ENCODE results near the gene CHMP4B.

Gene CHMP4B

GRCh38 chr20:33843050-33843449 is 31.9 kb downstream of the CHMP4B start:
- Histone ChIP-seq H3K36me3 (ENCODE audit: insufficient read depth, low read length) (no peaks in the 10 kb centered on the region), H3K27me3 (ENCODE audit: control insufficient read depth in 1 of 2, insufficient read depth in 2 of 2, low read length in 2 of 2) (no peaks in the 10 kb centered on the region), H3K4me3 (ENCODE audit: low read depth in 1 of 2, low read length in 2 of 2) (no peak overlapping the region), H3K27ac (ENCODE audit: low read depth, low read length) (no peak overlapping the region), H3K9ac (ENCODE audit: low read length) (no peak overlapping the region), H3K4me1 (ENCODE audit: insufficient read depth, low read length) (peaks cover 79% of the 10 kb centered on the region), H3K9me3 (ENCODE audit: low read length) (no peaks in the 10 kb centered on the region)

DNA sequence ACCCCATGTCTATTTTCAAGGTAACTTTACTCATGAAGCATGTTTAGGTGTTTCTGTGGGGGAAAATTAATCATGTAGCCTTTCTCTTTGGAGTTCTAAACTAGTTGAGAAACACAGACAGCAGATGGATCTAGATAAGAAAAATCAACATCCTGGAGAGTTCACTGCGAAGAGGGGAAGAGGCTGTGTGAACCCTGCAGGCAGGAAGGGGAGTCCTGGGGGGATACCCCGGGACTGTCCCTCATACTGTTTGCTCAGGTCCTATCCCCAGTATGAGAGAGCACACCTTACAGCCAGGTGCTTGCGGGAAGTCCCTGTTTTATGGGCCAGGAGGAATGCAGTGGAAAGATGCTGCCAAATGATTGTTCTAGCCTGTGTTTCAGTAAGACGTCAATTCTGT is 32.7 kb downstream of the CHMP4B start:
- Histone ChIP-seq H3K27me3 (ENCODE audit: control insufficient read depth in 1 of 2, insufficient read depth in 2 of 2, low read length in 2 of 2) (no peaks in the 10 kb centered on the region), H3K9me3 (ENCODE audit: low read length) (no peaks in the 10 kb centered on the region), H3K4me3 (ENCODE audit: low read depth in 1 of 2, low read length in 2 of 2) (no peak overlapping the region), H3K27ac (ENCODE audit: low read depth, low read length) (no peak overlapping the region), H3K9ac (ENCODE audit: low read length) (no peak overlapping the region), H3K4me1 (ENCODE audit: insufficient read depth, low read length) (peaks cover 71% of the 10 kb centered on the region), H3K36me3 (ENCODE audit: insufficient read depth, low read length) (peaks cover 7% of the 10 kb centered on the region)

GRCh38 chr20:33846291-33846935 is 35.3 kb downstream of the CHMP4B start:
- no peaks in the 10 kb centered on the region for H3K27me3 ChIP-seq (ENCODE audit: control insufficient read depth in 1 of 2, insufficient read depth in 2 of 2, low read length in 2 of 2)
- H3K36me3 ChIP-seq (ENCODE audit: insufficient read depth, low read length) = peaks cover 25% of the 10 kb centered on the region
- no peak overlapping the region for H3K9ac ChIP-seq (ENCODE audit: low read length)
- H3K9me3 ChIP-seq (ENCODE audit: low read length) = no peaks in the 10 kb centered on the region
- H3K4me1 ChIP-seq (ENCODE audit: insufficient read depth, low read length) = peaks cover 55% of the 10 kb centered on the region
- H3K27ac ChIP-seq (ENCODE audit: low read depth, low read length) = no peak overlapping the region
- H3K4me3 ChIP-seq (ENCODE audit: low read depth in 1 of 2, low read length in 2 of 2) = no peak overlapping the region

DNA sequence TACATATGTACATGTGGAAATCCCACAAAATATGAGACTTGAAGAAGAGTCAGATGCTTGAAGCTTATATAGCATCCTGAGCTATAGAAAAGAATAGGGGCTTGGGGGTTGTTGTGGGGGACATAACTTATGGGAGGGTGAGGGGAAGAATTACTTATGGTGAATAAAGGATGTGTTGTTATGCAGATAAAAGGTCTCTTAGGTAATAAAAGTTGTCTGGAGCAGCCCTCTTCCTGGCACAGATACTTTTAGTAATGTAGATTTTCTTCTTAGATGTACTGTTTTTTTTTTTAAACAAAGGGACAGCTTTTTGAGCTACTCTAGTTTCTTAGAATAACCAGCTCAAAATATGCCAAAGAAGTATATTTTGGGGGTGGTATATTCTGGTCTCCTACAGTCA is 35.9 kb downstream of the CHMP4B start:
- Histone ChIP-seq H3K27ac (ENCODE audit: low read depth, low read length) (no peak overlapping the region), H3K27me3 (ENCODE audit: control insufficient read depth in 1 of 2, insufficient read depth in 2 of 2, low read length in 2 of 2) (no peaks in the 10 kb centered on the region), H3K4me3 (ENCODE audit: low read depth in 1 of 2, low read length in 2 of 2) (no peak overlapping the region), H3K9me3 (ENCODE audit: low read length) (no peaks in the 10 kb centered on the region), H3K36me3 (ENCODE audit: insufficient read depth, low read length) (peaks cover 31% of the 10 kb centered on the region), H3K4me1 (ENCODE audit: insufficient read depth, low read length) (peaks cover 49% of the 10 kb centered on the region), H3K9ac (ENCODE audit: low read length) (no peak overlapping the region)

DNA sequence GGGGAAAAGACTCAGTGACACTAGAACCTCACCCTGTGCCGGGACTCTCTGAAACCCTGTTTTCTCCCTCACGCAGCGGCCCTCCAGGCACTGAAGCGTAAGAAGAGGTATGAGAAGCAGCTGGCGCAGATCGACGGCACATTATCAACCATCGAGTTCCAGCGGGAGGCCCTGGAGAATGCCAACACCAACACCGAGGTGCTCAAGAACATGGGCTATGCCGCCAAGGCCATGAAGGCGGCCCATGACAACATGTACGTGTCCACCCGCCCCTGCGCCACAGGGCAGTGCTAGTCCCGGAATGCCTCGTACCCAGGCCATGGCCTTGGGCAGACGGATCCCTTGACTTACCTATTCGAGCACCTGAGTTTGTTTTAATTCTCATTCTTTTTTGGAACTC is 37.2 kb downstream of the CHMP4B start:
- Histone ChIP-seq H3K27me3 (ENCODE audit: control insufficient read depth in 1 of 2, insufficient read depth in 2 of 2, low read length in 2 of 2) (no peaks in the 10 kb centered on the region), H3K9ac (ENCODE audit: low read length) (no peak overlapping the region), H3K27ac (ENCODE audit: low read depth, low read length) (no peak overlapping the region), H3K4me1 (ENCODE audit: insufficient read depth, low read length) (peaks cover 36% of the 10 kb centered on the region), H3K36me3 (ENCODE audit: insufficient read depth, low read length) (peaks cover 45% of the 10 kb centered on the region), H3K9me3 (ENCODE audit: low read length) (no peaks in the 10 kb centered on the region), H3K4me3 (ENCODE audit: low read depth in 1 of 2, low read length in 2 of 2) (no peak overlapping the region)

DNA sequence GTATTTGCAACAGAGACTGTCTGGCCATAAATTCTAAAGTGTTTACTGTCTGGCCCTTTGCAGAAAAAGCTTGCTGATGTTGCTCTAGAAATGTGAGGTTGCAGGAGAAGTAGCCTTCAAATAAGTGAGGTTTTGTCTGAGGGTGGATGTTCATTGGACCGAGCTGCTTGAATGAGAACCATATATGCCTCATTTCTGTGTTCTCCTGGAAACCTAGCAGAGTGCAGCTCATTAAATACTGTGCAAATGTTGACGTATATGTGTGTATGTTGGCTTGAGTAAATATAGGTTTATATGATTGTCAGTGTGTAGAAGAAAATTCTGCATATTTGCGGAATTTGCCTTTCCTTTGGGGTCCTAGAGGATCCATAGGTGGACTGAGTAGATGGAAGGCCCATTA is 39.0 kb downstream of the CHMP4B start:
- peaks cover 60% of the 10 kb centered on the region for H3K36me3 ChIP-seq (ENCODE audit: insufficient read depth, low read length)
- H3K9me3 ChIP-seq (ENCODE audit: low read length) = no peaks in the 10 kb centered on the region
- no peak overlapping the region for H3K27ac ChIP-seq (ENCODE audit: low read depth, low read length)
- no peaks in the 10 kb centered on the region for H3K27me3 ChIP-seq (ENCODE audit: control insufficient read depth in 1 of 2, insufficient read depth in 2 of 2, low read length in 2 of 2)
- no peak overlapping the region for H3K4me3 ChIP-seq (ENCODE audit: low read depth in 1 of 2, low read length in 2 of 2)
- no peak overlapping the region for H3K9ac ChIP-seq (ENCODE audit: low read length)
- peaks cover 29% of the 10 kb centered on the region for H3K4me1 ChIP-seq (ENCODE audit: insufficient read depth, low read length)

GRCh38 chr20:33851842-33852466 is 40.8 kb downstream of the CHMP4B start:
- H3K4me1 ChIP-seq (ENCODE audit: insufficient read depth, low read length) = peaks cover 13% of the 10 kb centered on the region
- H3K27me3 ChIP-seq (ENCODE audit: control insufficient read depth in 1 of 2, insufficient read depth in 2 of 2, low read length in 2 of 2) = no peaks in the 10 kb centered on the region
- H3K9ac ChIP-seq (ENCODE audit: low read length) = no peak overlapping the region
- peaks cover 60% of the 10 kb centered on the region for H3K36me3 ChIP-seq (ENCODE audit: insufficient read depth, low read length)
- H3K9me3 ChIP-seq (ENCODE audit: low read length) = no peaks in the 10 kb centered on the region
- H3K27ac ChIP-seq (ENCODE audit: low read depth, low read length) = no peak overlapping the region
- H3K4me3 ChIP-seq (ENCODE audit: low read depth in 1 of 2, low read length in 2 of 2) = no peak overlapping the region

- no peaks in the 10 kb centered on the region for H3K9me3 ChIP-seq (ENCODE audit: low read length)
- peaks cover 8% of the 10 kb centered on the region for H3K4me1 ChIP-seq (ENCODE audit: insufficient read depth, low read length)
- peaks cover 60% of the 10 kb centered on the region for H3K36me3 ChIP-seq (ENCODE audit: insufficient read depth, low read length)
- H3K27me3 ChIP-seq (ENCODE audit: control insufficient read depth in 1 of 2, insufficient read depth in 2 of 2, low read length in 2 of 2) = no peaks in the 10 kb centered on the region
- H3K4me3 ChIP-seq (ENCODE audit: low read depth in 1 of 2, low read length in 2 of 2) = no peak overlapping the region
- H3K9ac ChIP-seq (ENCODE audit: low read length) = no peak overlapping the region
- no peak overlapping the region for H3K27ac ChIP-seq (ENCODE audit: low read depth, low read length)
Measured at GRCh38 chr20:33852626-33853506, 41.7 kb downstream of the CHMP4B start.

GRCh38 chr20:33853507-33853813 is 42.3 kb downstream of the CHMP4B start:
- no peak overlapping the region for H3K9ac ChIP-seq (ENCODE audit: low read length)
- H3K36me3 ChIP-seq (ENCODE audit: insufficient read depth, low read length) = peaks cover 62% of the 10 kb centered on the region
- no peak overlapping the region for H3K27ac ChIP-seq (ENCODE audit: low read depth, low read length)
- H3K4me1 ChIP-seq (ENCODE audit: insufficient read depth, low read length) = peaks cover 8% of the 10 kb centered on the region
- no peak overlapping the region for H3K4me3 ChIP-seq (ENCODE audit: low read depth in 1 of 2, low read length in 2 of 2)
- H3K27me3 ChIP-seq (ENCODE audit: control insufficient read depth in 1 of 2, insufficient read depth in 2 of 2, low read length in 2 of 2) = no peaks in the 10 kb centered on the region
- H3K9me3 ChIP-seq (ENCODE audit: low read length) = no peaks in the 10 kb centered on the region

- Histone ChIP-seq H3K27ac (ENCODE audit: low read depth, low read length) (no peak overlapping the region), H3K36me3 (ENCODE audit: insufficient read depth, low read length) (peaks cover 30% of the 10 kb centered on the region), H3K9ac (ENCODE audit: low read length) (no peak overlapping the region), H3K4me1 (ENCODE audit: insufficient read depth, low read length) (peaks cover 9% of the 10 kb centered on the region), H3K27me3 (ENCODE audit: control insufficient read depth in 1 of 2, insufficient read depth in 2 of 2, low read length in 2 of 2) (no peaks in the 10 kb centered on the region), H3K9me3 (ENCODE audit: low read length) (no peaks in the 10 kb centered on the region), H3K4me3 (ENCODE audit: low read depth in 1 of 2, low read length in 2 of 2) (no peak overlapping the region)
Measured at GRCh38 chr20:33857722-33858563, 46.8 kb downstream of the CHMP4B start.

DNA sequence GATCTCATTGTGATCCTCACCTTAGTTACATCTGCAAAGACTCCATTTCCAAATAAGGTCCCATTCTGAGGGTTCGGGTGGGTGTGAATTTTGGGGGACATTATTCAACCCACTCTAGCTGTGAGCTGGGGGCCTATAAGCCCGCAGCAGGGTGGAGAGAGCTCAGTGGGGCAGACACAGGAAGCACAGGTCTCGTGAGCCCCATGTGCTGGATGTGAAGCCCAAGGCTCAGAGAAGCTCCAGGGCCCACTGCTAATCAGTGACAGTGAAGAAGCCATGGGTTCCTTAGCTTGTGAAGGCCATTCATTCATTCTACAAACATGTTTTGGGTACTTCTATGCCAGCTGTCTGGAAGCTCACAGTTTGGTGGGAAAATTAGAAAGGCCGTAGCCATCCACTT is 47.5 kb downstream of the CHMP4B start:
- Histone ChIP-seq H3K36me3 (ENCODE audit: insufficient read depth, low read length) (peaks cover 25% of the 10 kb centered on the region), H3K4me1 (ENCODE audit: insufficient read depth, low read length) (peaks cover 9% of the 10 kb centered on the region), H3K4me3 (ENCODE audit: low read depth in 1 of 2, low read length in 2 of 2) (no peak overlapping the region), H3K27ac (ENCODE audit: low read depth, low read length) (no peak overlapping the region), H3K9ac (ENCODE audit: low read length) (no peak overlapping the region), H3K9me3 (ENCODE audit: low read length) (no peaks in the 10 kb centered on the region), H3K27me3 (ENCODE audit: control insufficient read depth in 1 of 2, insufficient read depth in 2 of 2, low read length in 2 of 2) (no peaks in the 10 kb centered on the region)

Measured in muscle layer of colon (tissue), 2 donors.